Peyer's patch (tissue), 4 donors: Measurements from ENCODE around the gene FPR2. TPM values are rescaled to one million over a fixed set of nuclear protein-coding genes. Genes with fewer than 3 reads are reported as not detected.

Experiments
- DNase-seq, 3 donors: peaks; one replicate each; pipeline ENCODE4 v3.0.0-alpha.2; 2017 to 2019
- H3K27ac ChIP-seq, 4 donors: fragments of 200-600 bp; sonication (generic); one replicate each; pipeline ENCODE4 v1.5.1; 2016 to 2019
- H3K27me3 ChIP-seq, 2 donors: fragments of 200-600 bp; sonication (generic); one replicate each; pipeline ENCODE4 v1.5.1; 2019
- H3K36me3 ChIP-seq, 3 donors: fragments of 200-600 bp; sonication (generic); one replicate each; pipeline ENCODE4 v1.5.1; 2016 to 2019
- H3K4me1 ChIP-seq, 4 donors: fragments of 200-600 bp; sonication (generic); one replicate each; pipeline ENCODE4 v1.5.1; 2016 to 2019
- H3K4me3 ChIP-seq, 4 donors: fragments of 200-600 bp; sonication (generic); 1 replicate in 3 of 4; 2 replicates in 1 of 4; pipeline ENCODE4 v1.5.1; 2016 to 2019; ENCODE audit warnings: mild to moderate bottlenecking in 1 of 4
- H3K9me3 ChIP-seq, 4 donors: fragments of 200-600 bp; sonication (generic); one replicate each; pipeline ENCODE4 v1.5.1; 2016 to 2019; ENCODE audit warnings: mild to moderate bottlenecking in 1 of 4
- CTCF ChIP-seq, 6 experiments: fragments of 450-650 bp in 4 of 6; fragments of 200-600 bp in 2 of 6; sonication (generic) in 1 of 6; IDR thresholded peaks; one replicate each; pipeline ENCODE4 v1.5.1; 2017 to 2019; ENCODE audit warnings: antibody characterized with exemption in 6 of 6, mild to moderate bottlenecking in 3 of 6, moderate library complexity in 1 of 6
- POLR2A ChIP-seq, 2 donors: fragments of 450-650 bp; IDR thresholded peaks; one replicate each; pipeline ENCODE4 v1.5.1; 2017; ENCODE audit warnings: antibody characterized with exemption in 2 of 2, mild to moderate bottlenecking in 2 of 2, moderate library complexity in 2 of 2
- total RNA-seq, 4 donors: library from RNA; depleted of rRNA; stranded (reverse); fragments of >200 nt; gene quantifications; one replicate each; pipeline ENCODE4 v1.1.0, GENCODE V29; 2016

Gene FPR2
- total RNA-seq, 4 donors from 2014 or later: 1.9 TPM; not detected in 3

GRCh38 chr19:51786646-51787494 is 25.9 kb downstream of the FPR2 start:
- Histone ChIP-seq H3K36me3 (no peaks in the 10 kb centered on the region), H3K27me3 (no peaks in the 10 kb centered on the region), H3K9me3 (no peaks in the 10 kb centered on the region), H3K4me3 (no peak overlapping the region), H3K27ac (no peak overlapping the region), H3K4me1 (no peaks in the 10 kb centered on the region)
- no peak for DNase-seq
- no peak for TF ChIP-seq POLR2A (IDR thresholded peaks at IDR 0.05)
- no peak for TF ChIP-seq CTCF (IDR thresholded peaks at IDR 0.05)

GRCh38 chr19:51788029-51788428 is 27.0 kb downstream of the FPR2 start:
- H3K27me3 ChIP-seq: no peaks in the 10 kb centered on the region
- no peaks in the 10 kb centered on the region for H3K36me3 ChIP-seq
- DNase-seq: no peak
- no peaks in the 10 kb centered on the region for H3K9me3 ChIP-seq
- H3K4me1 ChIP-seq: no peaks in the 10 kb centered on the region
- H3K27ac ChIP-seq: no peak overlapping the region
- TF ChIP-seq POLR2A (IDR thresholded peaks at IDR 0.05): no peak
- no peak for TF ChIP-seq CTCF (IDR thresholded peaks at IDR 0.05)
- H3K4me3 ChIP-seq: no peak overlapping the region

- TF ChIP-seq POLR2A (IDR thresholded peaks at IDR 0.05) (no peak), CTCF (IDR thresholded peaks at IDR 0.05) (no peak)
These were observed 28.2 kb downstream of the FPR2 start for GRCh38 chr19:51789061-51789795.

GRCh38 chr19:51792932-51793331 is 32.0 kb downstream of the FPR2 start:
- Histone ChIP-seq H3K4me3 (no peak overlapping the region), H3K36me3 (no peaks in the 10 kb centered on the region), H3K27ac (no peak overlapping the region), H3K27me3 (no peaks in the 10 kb centered on the region), H3K4me1 (no peaks in the 10 kb centered on the region), H3K9me3 (no peaks in the 10 kb centered on the region)
- no peak for TF ChIP-seq CTCF (IDR thresholded peaks at IDR 0.05)
- TF ChIP-seq POLR2A (IDR thresholded peaks at IDR 0.05): no peak
- DNase-seq: no peak

More at GRCh38 chr19:51789061-51789795, 28.2 kb downstream of the FPR2 start:
- Histone ChIP-seq H3K27ac (peak overlapping the region in 1 of 4 donors; percentile 5), H3K27me3 (no peaks in the 10 kb centered on the region), H3K36me3 (no peaks in the 10 kb centered on the region), H3K9me3 (no peaks in the 10 kb centered on the region), H3K4me1 (no peaks in the 10 kb centered on the region), H3K4me3 (no peak overlapping the region)
- DNase-seq: no peak

- TF ChIP-seq CTCF (IDR thresholded peaks at IDR 0.05) (no peak), POLR2A (IDR thresholded peaks at IDR 0.05) (no peak)
- Histone ChIP-seq H3K27ac (no peak overlapping the region), H3K36me3 (no peaks in the 10 kb centered on the region), H3K4me1 (no peaks in the 10 kb centered on the region), H3K9me3 (no peaks in the 10 kb centered on the region), H3K27me3 (no peaks in the 10 kb centered on the region), H3K4me3 (no peak overlapping the region)
- DNase-seq: no peak
These were observed 33.0 kb downstream of the FPR2 start for GRCh38 chr19:51793994-51794393.
